H1 (cell line): ENCODE results near the gene SBK2. TPM values are rescaled to one million over a fixed set of nuclear protein-coding genes. Genes with fewer than 3 reads are reported as not detected.

Source experiments
- EZH2 ChIP-seq: fragments of 200-600 bp; sonication (generic); IDR thresholded peaks from 2 replicates; pipeline ENCODE4 v1.7.1; 2012; ENCODE audit warnings: low read depth, mild to moderate bottlenecking, moderate library complexity, low read length, inconsistent platforms; ENCODE audit not compliant: severe bottlenecking
- GABPA ChIP-seq: IDR thresholded peaks from 2 replicates; pipeline ENCODE4 v1.6.1; 2011; ENCODE audit warnings: mild to moderate bottlenecking, low read length, moderate library complexity, borderline replicate concordance; ENCODE audit not compliant: insufficient read depth
- RAD21 ChIP-seq, 2 experiments: IDR thresholded peaks in 1 of 2; conservative IDR thresholded peaks in 1 of 2; 2 replicates each; pipeline ENCODE4 v1.6.1; 2011; ENCODE audit warnings: low read depth in 2 of 2, low read length in 2 of 2, improper control_type of control experiment in 1 of 2, inconsistent platforms in 1 of 2, mild to moderate bottlenecking in 1 of 2, moderate library complexity in 1 of 2
- RNF2 ChIP-seq: fragments of 200-900, 300-1000 bp; sonication (generic); IDR thresholded peaks from 2 replicates; pipeline ENCODE4 v1.7.1; 2016; ENCODE audit warnings: borderline replicate concordance, low read depth, mild to moderate bottlenecking, antibody characterized with exemption, low read length; ENCODE audit not compliant: poor library complexity, severe bottlenecking; ENCODE audit errors: missing control alignments
- SIN3A ChIP-seq, 2 experiments: IDR thresholded peaks in 1 of 2; conservative IDR thresholded peaks in 1 of 2; 2 replicates each; pipeline ENCODE4 v1.6.1; 2011 to 2012; ENCODE audit warnings: low read length in 2 of 2, improper control_type of control experiment in 1 of 2, low read depth in 1 of 2, mild to moderate bottlenecking in 1 of 2
- polyA plus RNA-seq, 7 experiments: library from polyadenylated mRNA; depleted of rRNA in 3 of 7; stranded (reverse) in 5 of 7; unstranded in 2 of 7; fragments of >200 nt in 5 of 7; fragments of 200-250 nt in 2 of 7; gene quantifications; 1 replicate in 5 of 7; 2 replicates in 1 of 7; 4 replicates in 1 of 7; pipeline versions ENCODE4 v1.2.1 to v1.2.3, GENCODE V29; 2011 to 2013; ENCODE audit warnings: missing spikeins in 2 of 7, mixed read lengths in 2 of 7
- total RNA-seq: library from RNA; stranded (reverse); fragmentation: NEBNext Ultra II Directional; extraction: Animal tissue kit (Norgen Biotek cat#: 25700); gene quantifications from 2 replicates; pipeline ENCODE4 v1.2.1, GENCODE V29; 2021

The SBK2 gene
- total and polyA plus RNA-seq, 2 of the 8 experiments (the other 6 are each of a cell fraction or from before 2014, with no cell fraction given): 3.2 to 4.1 TPM

DNA sequence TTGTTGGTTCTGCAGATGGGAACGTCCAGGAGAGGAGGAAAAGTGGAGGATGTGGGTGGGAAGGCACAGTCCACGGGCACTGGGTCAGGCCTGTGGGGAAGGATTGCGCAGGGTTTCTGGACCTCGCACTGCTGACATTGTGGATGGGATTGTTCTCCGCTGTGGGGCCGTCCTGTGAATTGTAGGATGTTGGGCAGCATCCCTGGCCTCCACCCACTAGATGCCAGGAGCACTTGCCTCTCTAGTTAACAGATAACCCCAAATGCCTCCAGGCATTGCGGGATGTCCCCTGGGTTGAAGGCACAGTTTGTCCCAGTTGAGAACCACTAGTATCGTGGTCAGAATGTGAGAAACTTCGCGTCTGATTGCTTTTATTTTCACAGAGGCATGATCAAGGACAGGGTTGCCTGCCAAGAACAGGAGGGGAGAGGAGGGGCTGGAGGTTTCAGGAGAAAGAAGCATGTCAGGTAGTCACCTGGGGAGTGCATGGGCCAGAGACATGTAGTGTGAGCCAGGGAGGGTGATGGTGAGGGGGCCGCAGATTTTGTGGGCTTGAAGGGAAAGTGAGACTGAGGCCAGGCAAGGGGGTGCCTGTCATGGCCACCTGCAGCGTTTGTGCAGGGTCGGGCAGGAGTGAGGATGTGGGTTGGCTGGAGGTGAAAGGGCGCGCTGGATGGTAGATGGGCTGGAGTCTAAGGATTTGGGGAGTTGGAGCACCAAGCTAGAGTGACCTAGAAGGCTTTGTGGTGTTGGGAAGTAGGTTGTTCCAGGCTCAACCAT lies 57.3 kb downstream of the SBK2 start (continued):
- no peak for TF ChIP-seq SIN3A (conservative IDR thresholded peaks at IDR 0.05 in 1 of 2, IDR thresholded peaks at IDR 0.05 in 1 of 2; ENCODE audit: low read depth in 1 of 2, low read length in 2 of 2)
- TF ChIP-seq EZH2: no peak
- no peak for TF ChIP-seq GABPA
- TF ChIP-seq RAD21 (IDR thresholded peaks at IDR 0.05 in 1 of 2, conservative IDR thresholded peaks at IDR 0.05 in 1 of 2; ENCODE audit: low read depth in 2 of 2, low read length in 2 of 2): no peak
- no peak for TF ChIP-seq RNF2
